B cell (primary cell): ENCODE data around the gene KCNG4. TPM values are rescaled to one million over a fixed set of nuclear protein-coding genes. Genes with fewer than 3 reads are reported as not detected.

ENCODE experiments used
- ATAC-seq: fragments of 200-7000 bp; cut with Tn5 transposase; one replicate; pipeline ENCODE4 v1.10.0; 2021; ENCODE audit warnings: low read depth, mild to moderate bottlenecking, moderate number of reproducible peaks, moderate library complexity
- CTCF ChIA-PET: fragments of 350-600 bp; sonication (Branson Sonifier 250); formaldehyde crosslinking; loops from one replicate; lab custom pipeline; 2021; ENCODE audit warnings: antibody characterized with exemption, inconsistent platforms; lab: Charles Lee
- POLR2A ChIA-PET: fragments of 350-600 bp; sonication (Branson Sonifier 250); formaldehyde crosslinking; loops from one replicate; lab custom pipeline; 2021; ENCODE audit warnings: antibody characterized with exemption; lab: Charles Lee
- DNase-seq: peaks from one replicate; pipeline ENCODE4 v3.0.0; 2013
- H2AFZ ChIP-seq: 2 replicates; pipeline ENCODE4 v1.6.1; 2012; ENCODE audit warnings: mild to moderate bottlenecking, low read depth, low read length; ENCODE audit not compliant: insufficient read depth, poor library complexity, severe bottlenecking
- H3K27ac ChIP-seq, 2 donors: 1 replicate in 1 of 2; 2 replicates in 1 of 2; pipeline ENCODE4 v1.5.1; 2012 to 2013; ENCODE audit warnings: low read length in 2 of 2, mild to moderate bottlenecking in 2 of 2, moderate library complexity in 1 of 2
- H3K27me3 ChIP-seq, 4 experiments: fragments of 200-600 bp in 1 of 4; sonication (generic) in 1 of 4; replicated peaks in 1 of 4; 1 replicate in 2 of 4; 2 replicates in 2 of 4; pipeline versions ENCODE4 v1.6.1 to v1.7.0; 2013 to 2016; ENCODE audit warnings: low read length in 3 of 4, mild to moderate bottlenecking in 2 of 4, mixed read lengths in 1 of 4, moderate library complexity in 1 of 4; ENCODE audit not compliant: insufficient read depth in 4 of 4, control insufficient read depth in 3 of 4; ENCODE audit errors: control extremely low read depth in 1 of 4
- H3K36me3 ChIP-seq, 2 experiments: replicated peaks in 1 of 2; 1 replicate in 1 of 2; 2 replicates in 1 of 2; pipeline versions ENCODE4 v1.6.1 to v1.7.1; 2013; ENCODE audit warnings: low read length in 1 of 2; ENCODE audit not compliant: insufficient read depth in 2 of 2, control insufficient read depth in 1 of 2; ENCODE audit errors: control extremely low read depth in 1 of 2, extremely low read depth in 1 of 2
- H3K4me1 ChIP-seq, 2 donors: fragments of 200-600 bp in 1 of 2; sonication (generic) in 1 of 2; 1 replicate in 1 of 2; 2 replicates in 1 of 2; pipeline versions ENCODE4 v1.5.1 to v1.6.1; 2013 to 2017; ENCODE audit warnings: low read length in 2 of 2; ENCODE audit not compliant: control insufficient read depth in 2 of 2, insufficient read depth in 2 of 2
- H3K4me2 ChIP-seq: replicated peaks from 2 replicates; pipeline ENCODE3; 2012; ENCODE audit warnings: mild to moderate bottlenecking, low read depth, low read length; ENCODE audit not compliant: poor library complexity, severe bottlenecking
- H3K4me3 ChIP-seq, 5 experiments: fragments of 200-600 bp in 1 of 5; sonication (generic) in 1 of 5; 1 replicate in 3 of 5; 2 replicates in 2 of 5; pipeline versions ENCODE4 v1.5.1 to v1.7.0; 2011 to 2016; ENCODE audit warnings: low read length in 4 of 5, mild to moderate bottlenecking in 4 of 5, low read depth in 2 of 5, control low read depth in 1 of 5, moderate library complexity in 1 of 5; ENCODE audit not compliant: insufficient read depth in 1 of 5; ENCODE audit errors: control extremely low read depth in 1 of 5, extremely low read depth in 1 of 5
- H3K79me2 ChIP-seq: fragments of 200-600 bp; sonication (generic); one replicate; pipeline ENCODE4 v1.6.0; 2016; ENCODE audit warnings: low read length; ENCODE audit not compliant: control insufficient read depth, insufficient read depth
- H3K9ac ChIP-seq: fragments of 200-600 bp; sonication (generic); 2 replicates; pipeline ENCODE4 v1.6.1; 2017; ENCODE audit warnings: mild to moderate bottlenecking, low read length, moderate library complexity
- H3K9me3 ChIP-seq, 3 donors: one replicate each; pipeline versions ENCODE4 v1.6.1 to v1.7.1; 2013; ENCODE audit warnings: low read length in 2 of 3; ENCODE audit not compliant: control insufficient read depth in 2 of 3, insufficient read depth in 1 of 3; ENCODE audit errors: control extremely low read depth in 1 of 3
- H4K20me1 ChIP-seq: 2 replicates; pipeline ENCODE4 v1.6.0; 2012; ENCODE audit warnings: mild to moderate bottlenecking, low read length; ENCODE audit not compliant: insufficient read depth, control insufficient read depth, poor library complexity, severe bottlenecking
- H3K27ac Mint-ChIP-seq: one replicate; pipeline ENCODE4 v1.8.0; 2021; ENCODE audit warnings: mixed read lengths
- H3K27me3 Mint-ChIP-seq: one replicate; pipeline ENCODE4 v1.8.0; 2021; ENCODE audit warnings: mixed read lengths
- H3K4me1 Mint-ChIP-seq: one replicate; pipeline ENCODE4 v1.8.0; 2021; ENCODE audit warnings: mixed read lengths
- H3K4me3 Mint-ChIP-seq: one replicate; pipeline ENCODE4 v1.8.0; 2021; ENCODE audit warnings: mixed read lengths
- H3K9me3 Mint-ChIP-seq: one replicate; pipeline ENCODE4 v1.8.0; 2022; ENCODE audit warnings: mixed read lengths; ENCODE audit not compliant: insufficient read depth
- EZH2 ChIP-seq: IDR thresholded peaks from 2 replicates; pipeline ENCODE4 v1.6.1; 2012; ENCODE audit warnings: borderline replicate concordance, low read depth, mild to moderate bottlenecking, moderate library complexity, low read length; ENCODE audit not compliant: insufficient read depth, poor library complexity, severe bottlenecking
- WGBS: methylation state at CpG from one replicate; pipeline ENCODE4 v1.1.5; 2013; ENCODE audit warnings: missing lambda C conversion rate; ENCODE audit not compliant: insufficient coverage; 5-methylcytosine and 5-hydroxymethylcytosine counted together
- intact Hi-C: fragments of 100-400 bp; cut with micrococcal nuclease; formaldehyde crosslinking; loops from one replicate; pipeline ENCODE4 v1.10.0; 2022
- polyA plus RNA-seq: library from polyadenylated mRNA; depleted of rRNA; stranded (reverse); fragments of >200 nt; gene quantifications from 2 replicates; pipeline ENCODE4 v1.2.3, GENCODE V29; 2012
- total RNA-seq, 2 donors: library from RNA; stranded (reverse); fragments of 120-200 nt in 1 of 2; gene quantifications; 1 replicate in 1 of 2; 2 replicates in 1 of 2; pipeline versions ENCODE4 v1.2.3 to v1.2.4, GENCODE V29; 2013 to 2022
- TF ChIP-seq, protein P1 (sequence below): fragments of 200-600 bp; IDR thresholded peaks from one replicate; pipeline ENCODE4 v1.8.0; 2022; ENCODE audit warnings: antibody characterized with exemption, mild to moderate bottlenecking

KCNG4 gene
- total and polyA plus RNA-seq, 2 donors (not counting 1 experiment from before 2014, with no cell fraction given) = not detected

DNA sequence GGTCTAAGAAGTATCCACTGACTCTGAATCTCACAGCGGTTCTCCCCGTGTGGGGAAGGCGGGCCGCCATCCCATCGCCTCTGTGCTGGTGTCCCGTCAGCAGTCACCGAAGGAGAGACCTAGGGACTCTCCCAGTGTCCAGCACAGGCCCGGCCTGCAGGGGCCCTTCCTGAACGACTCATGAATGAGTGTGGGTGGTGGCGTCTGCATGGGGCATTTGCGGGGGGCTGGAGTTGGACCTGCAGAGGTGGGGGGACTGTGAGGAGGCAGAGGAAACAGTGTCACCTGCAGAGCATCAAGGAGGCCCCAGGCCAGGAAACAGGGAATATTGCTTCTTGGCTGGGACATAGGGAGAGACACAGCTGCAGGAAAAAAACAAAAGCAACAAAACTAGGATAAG, 10.3 kb downstream of the KCNG4 start:
- CTCF ChIA-PET = no interaction called here

DNA sequence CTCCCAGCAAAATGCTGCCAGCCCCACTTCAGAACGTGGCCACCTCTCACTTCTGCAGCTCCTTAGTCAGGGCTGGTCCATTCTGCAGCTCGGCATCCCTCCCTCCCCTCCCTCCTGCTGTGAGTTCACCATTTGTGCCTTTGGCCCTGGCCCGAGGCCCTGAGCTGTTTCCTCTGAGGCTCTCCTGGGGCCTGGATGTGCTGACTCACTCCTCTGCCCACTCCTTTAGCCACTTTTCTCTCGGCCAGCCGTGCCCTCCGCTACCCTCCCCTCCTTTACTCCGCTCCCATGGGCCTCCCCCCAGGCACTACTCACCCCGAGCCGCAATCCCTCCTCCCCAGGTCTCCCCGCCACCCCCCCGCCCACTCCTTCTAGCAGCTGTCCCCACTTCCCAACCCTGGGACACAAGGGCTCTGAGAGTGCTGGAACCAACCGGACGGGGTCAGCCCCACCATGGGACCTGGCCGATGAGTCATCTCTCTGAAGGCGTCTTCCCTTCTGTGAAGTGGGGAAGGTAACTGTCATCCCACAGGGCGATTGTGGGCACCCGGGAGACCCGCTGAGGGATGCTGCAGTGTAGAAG, 11.5 kb downstream of the KCNG4 start:
- no peak overlapping the region for H3K4me3 ChIP-seq
- peaks cover 28% of the 10 kb centered on the region for H3K27me3 Mint-ChIP-seq
- H2AFZ ChIP-seq = no peak overlapping the region
- no peak overlapping the region for H3K4me2 ChIP-seq
- ChIA-PET POLR2A (no interaction called here), CTCF (no interaction called here)
- DNase-seq (no peak), ATAC-seq (no peak)
- no peaks in the 10 kb centered on the region for H3K9me3 ChIP-seq
- no peaks in the 10 kb centered on the region for H3K36me3 ChIP-seq
- H3K9me3 Mint-ChIP-seq = no peaks in the 10 kb centered on the region
- H3K4me3 Mint-ChIP-seq = no peak overlapping the region
- H3K27ac ChIP-seq = no peak overlapping the region
- H3K27ac Mint-ChIP-seq = no peak overlapping the region
- intact Hi-C loops = no loop called here
- H3K4me1 ChIP-seq = no peaks in the 10 kb centered on the region
- peaks cover 0 to 6% (median 0%) of the 10 kb centered on the region in 4 experiments for H3K27me3 ChIP-seq
- H3K79me2 ChIP-seq = no peaks in the 10 kb centered on the region
- TF ChIP-seq, protein P1, sequence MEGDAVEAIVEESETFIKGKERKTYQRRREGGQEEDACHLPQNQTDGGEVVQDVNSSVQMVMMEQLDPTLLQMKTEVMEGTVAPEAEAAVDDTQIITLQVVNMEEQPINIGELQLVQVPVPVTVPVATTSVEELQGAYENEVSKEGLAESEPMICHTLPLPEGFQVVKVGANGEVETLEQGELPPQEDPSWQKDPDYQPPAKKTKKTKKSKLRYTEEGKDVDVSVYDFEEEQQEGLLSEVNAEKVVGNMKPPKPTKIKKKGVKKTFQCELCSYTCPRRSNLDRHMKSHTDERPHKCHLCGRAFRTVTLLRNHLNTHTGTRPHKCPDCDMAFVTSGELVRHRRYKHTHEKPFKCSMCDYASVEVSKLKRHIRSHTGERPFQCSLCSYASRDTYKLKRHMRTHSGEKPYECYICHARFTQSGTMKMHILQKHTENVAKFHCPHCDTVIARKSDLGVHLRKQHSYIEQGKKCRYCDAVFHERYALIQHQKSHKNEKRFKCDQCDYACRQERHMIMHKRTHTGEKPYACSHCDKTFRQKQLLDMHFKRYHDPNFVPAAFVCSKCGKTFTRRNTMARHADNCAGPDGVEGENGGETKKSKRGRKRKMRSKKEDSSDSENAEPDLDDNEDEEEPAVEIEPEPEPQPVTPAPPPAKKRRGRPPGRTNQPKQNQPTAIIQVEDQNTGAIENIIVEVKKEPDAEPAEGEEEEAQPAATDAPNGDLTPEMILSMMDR = no peak
- no peak for TF ChIP-seq EZH2
- 35% methylated on average over 16 of the region's 18 CpGs for WGBS
- no peaks in the 10 kb centered on the region for H4K20me1 ChIP-seq
- H3K4me1 Mint-ChIP-seq = no peaks in the 10 kb centered on the region
- H3K9ac ChIP-seq = no peak overlapping the region

More for the DNA sequence above, 10.3 kb downstream of the KCNG4 start:
- peaks cover 0 to 6% (median 0%) of the 10 kb centered on the region in 4 experiments for H3K27me3 ChIP-seq
- DNase-seq (no peak), ATAC-seq (no peak)
- intact Hi-C loops = no loop called here
- no peak overlapping the region for H3K9ac ChIP-seq
- no peak overlapping the region for H3K4me2 ChIP-seq
- no peaks in the 10 kb centered on the region for H4K20me1 ChIP-seq
- no peak overlapping the region for H3K27ac ChIP-seq
- no peak for TF ChIP-seq EZH2
- TF ChIP-seq, protein P1 = no peak
- H3K27ac Mint-ChIP-seq = no peak overlapping the region
- no peaks in the 10 kb centered on the region for H3K9me3 ChIP-seq
- no peaks in the 10 kb centered on the region for H3K9me3 Mint-ChIP-seq
- no peaks in the 10 kb centered on the region for H3K4me1 Mint-ChIP-seq
- no peaks in the 10 kb centered on the region for H3K36me3 ChIP-seq
- no peak overlapping the region for H3K4me3 Mint-ChIP-seq
- POLR2A ChIA-PET = no interaction called here
- no peak overlapping the region for H3K4me3 ChIP-seq
- H3K27me3 Mint-ChIP-seq = peaks cover 28% of the 10 kb centered on the region
- no peaks in the 10 kb centered on the region for H3K4me1 ChIP-seq
- no peak overlapping the region for H2AFZ ChIP-seq
- H3K79me2 ChIP-seq = no peaks in the 10 kb centered on the region
- WGBS = 97% methylated on average over 11 of the region's 11 CpGs
